22Rv1 (cell line): Measurements from ENCODE around the gene EFCC1.

ENCODE experiments used
- CTCF ChIP-seq: fragments of 450-650 bp; IDR thresholded peaks from 2 replicates; pipeline ENCODE4 v1.5.1; 2017; ENCODE audit warnings: mild to moderate bottlenecking
- ZFX ChIP-seq: fragments of 450-650 bp; IDR thresholded peaks from 2 replicates; pipeline ENCODE4 v1.6.1; 2017; ENCODE audit warnings: antibody characterized with exemption, borderline replicate concordance

GRCh38 chr3:128993461-128994172 lies 7.5 kb upstream of the EFCC1 start, which contains the start of gene CFAP92:
- TF ChIP-seq CTCF (peak; percentile 42), ZFX (no peak)
